Stimulated activated CD4-positive, alpha-beta T cell treated with anti-CD3 and anti-CD28 coated beads, Interleukin-15, amount 100 ng/mL, for 24 hours (primary cell): ENCODE measurements around the gene PRSS35.
"Not testable (repeated sequence)": the region's sequence is repeated elsewhere in the genome, so short reads cannot be mapped to it uniquely, and the experiment has no call there.

Experiments
- DNase-seq: peaks from one replicate; pipeline ENCODE4 v3.0.0-alpha.2; 2020

The PRSS35 gene, protein sequence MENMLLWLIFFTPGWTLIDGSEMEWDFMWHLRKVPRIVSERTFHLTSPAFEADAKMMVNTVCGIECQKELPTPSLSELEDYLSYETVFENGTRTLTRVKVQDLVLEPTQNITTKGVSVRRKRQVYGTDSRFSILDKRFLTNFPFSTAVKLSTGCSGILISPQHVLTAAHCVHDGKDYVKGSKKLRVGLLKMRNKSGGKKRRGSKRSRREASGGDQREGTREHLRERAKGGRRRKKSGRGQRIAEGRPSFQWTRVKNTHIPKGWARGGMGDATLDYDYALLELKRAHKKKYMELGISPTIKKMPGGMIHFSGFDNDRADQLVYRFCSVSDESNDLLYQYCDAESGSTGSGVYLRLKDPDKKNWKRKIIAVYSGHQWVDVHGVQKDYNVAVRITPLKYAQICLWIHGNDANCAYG

DNA sequence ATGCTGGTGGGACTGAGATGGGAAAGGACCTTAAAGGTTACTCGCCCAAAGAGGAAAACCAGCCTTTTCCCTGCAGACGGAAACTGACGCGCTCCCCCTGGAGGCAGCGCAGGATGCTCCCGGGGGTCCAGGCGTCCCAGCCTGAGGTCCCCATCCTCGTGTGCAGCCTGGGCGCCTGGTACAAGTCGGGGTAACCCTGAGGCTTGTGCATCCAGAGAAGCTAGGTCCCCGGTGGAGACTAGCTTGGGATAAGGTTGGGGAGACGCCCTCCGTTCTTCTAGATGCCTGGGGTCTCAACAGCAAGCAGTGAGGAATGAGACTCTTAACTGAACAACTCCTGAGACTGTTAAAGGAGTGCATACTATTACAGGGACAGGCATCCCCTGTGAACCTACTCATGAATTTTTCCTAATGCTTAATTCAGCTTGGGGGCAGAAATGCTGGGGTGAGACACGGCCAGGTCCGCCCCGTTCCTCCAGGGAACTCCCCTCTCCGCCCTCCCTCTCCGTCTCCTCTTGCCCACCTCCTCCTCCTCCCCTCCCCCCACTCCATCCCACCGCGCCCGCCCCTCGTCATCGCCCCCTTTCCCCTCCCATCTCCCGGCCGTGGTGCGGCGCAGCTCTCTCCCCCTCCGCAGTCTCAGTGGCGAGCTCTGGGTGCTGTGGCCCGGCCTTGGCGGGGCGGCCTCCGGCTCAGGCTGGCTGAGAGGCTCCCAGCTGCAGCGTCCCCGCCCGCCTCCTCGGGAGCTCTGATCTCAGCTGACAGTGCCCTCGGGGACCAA, at the start of gene PRSS35:
Gene PRSS35 (plus strand): TSS at position 634 of the 781 bp plus-strand sequence. CDS start 10,908 bp downstream, outside the sequence.
- DNase-seq, result peak; percentile 30

DNA sequence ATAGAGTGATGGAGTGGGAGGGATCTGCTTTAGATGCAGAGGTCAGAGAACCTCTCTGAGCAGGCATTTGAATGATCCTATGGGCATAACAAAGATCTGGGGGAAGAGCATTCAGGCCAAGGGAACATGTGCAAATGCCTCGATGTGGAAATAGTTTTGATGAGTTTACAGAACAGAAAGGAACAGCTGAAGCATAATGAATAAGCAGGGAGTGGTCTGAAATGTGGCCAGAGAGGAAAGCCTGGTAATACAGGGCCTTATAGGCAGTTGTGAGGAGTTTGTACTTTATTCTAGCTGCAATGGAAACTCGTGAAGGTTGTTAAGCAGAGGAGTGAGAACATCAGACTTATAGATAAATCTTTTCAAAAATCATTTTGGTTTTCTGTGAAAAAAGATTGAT, 48.4 kb upstream of the PRSS35 start:
- no peak for DNase-seq

DNA sequence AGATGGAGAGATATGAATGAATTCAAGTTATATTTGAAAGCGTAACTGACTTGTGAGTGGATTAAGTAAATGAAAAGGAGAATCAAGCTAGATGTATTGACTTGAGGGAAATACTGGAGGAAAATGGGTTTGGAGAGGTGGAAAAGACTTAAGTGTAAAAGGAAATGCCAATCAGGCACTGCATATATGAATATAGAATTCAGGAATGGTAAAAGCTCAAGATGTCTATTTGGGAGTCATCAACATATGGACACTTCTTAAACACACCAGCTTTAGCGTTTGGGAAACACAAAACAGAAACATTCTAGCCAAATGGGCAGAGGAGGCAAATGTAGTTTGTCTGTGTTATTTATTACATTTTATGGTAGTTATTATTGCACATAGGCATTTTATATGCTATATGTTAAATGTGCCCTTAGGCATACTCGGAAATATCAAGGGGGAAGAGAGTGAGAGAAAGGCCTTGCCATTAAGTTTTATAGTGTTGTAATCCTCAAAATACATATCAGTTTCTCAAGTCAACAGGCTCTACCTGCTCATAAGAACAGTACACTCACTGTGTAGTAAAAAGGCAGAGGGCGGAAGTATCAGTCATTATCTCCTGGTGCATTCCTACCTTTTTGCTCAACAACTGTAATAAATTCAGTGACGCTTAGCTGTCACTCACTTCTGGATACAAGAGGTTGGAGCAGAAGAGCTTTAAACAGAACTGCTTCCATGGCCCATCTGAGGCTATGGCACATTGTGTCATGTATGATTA, 47.8 kb upstream of the PRSS35 start:
- no peak for DNase-seq

DNA sequence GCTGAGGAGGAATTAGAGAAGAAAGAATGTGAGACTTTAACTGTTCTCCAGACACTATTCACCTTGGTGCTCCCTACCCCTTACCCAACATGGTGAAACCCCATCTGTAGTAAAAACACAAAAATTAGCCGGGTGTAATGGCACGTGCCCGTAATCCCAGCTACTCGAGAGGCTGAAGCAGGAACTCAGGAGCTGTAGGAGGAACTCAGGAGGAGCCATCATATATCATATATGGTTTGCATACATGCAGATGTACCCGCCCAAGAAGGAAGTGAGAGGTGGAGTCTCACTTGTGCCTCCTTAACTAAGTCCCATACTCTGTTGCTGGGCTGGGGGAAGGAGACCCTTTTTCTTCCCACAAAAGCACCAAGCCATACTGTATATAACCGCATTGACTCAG, 46.0 kb upstream of the PRSS35 start:
- no peak for DNase-seq

- DNase-seq, result no peak
Measured at GRCh38 chr6:83467620-83468036, 44.7 kb upstream of the PRSS35 start.

DNA sequence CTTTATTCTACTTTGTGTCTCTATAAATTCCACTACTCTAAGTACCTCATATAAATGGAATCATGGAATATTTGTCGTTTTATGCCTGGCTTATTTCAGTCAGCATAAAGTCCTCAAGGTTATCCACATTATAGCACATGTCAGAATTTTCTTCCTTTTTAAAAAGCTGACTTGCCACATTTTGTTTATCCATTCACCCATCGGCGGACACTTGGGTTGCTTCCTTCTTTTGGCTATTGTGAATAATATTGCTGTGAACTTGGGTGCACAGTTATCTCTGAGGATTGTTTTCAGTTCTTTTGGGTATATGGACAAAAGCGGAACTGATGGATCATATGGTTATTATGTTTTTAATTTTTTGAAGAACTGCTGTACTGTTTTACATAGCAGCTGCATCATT, 42.3 kb upstream of the PRSS35 start:
- no peak for DNase-seq

DNA sequence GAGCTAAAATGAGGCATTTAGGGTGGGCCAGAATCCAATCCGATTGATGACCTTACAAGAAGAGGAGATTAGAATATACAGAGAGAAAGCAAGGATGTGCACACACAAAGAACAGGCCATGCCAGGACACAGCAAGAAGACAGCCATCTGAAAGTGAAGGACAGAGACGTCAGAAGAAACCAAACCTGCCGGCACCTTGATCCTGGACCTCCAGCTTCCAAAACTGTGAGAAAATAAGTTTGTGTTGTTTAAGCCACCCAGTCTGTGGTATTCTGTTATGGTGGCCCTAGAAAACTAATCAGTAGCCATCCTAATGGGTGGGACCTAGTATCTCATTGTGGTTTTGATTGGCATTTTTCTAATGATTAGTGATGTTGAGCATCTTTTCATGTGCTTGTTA, 41.7 kb upstream of the PRSS35 start:
- no peak for DNase-seq

GRCh38 chr6:83472767-83473166, 39.6 kb upstream of the PRSS35 start:
- DNase-seq, result no peak

- no peak for DNase-seq
Measured at GRCh38 chr6:83474309-83474708, 38.0 kb upstream of the PRSS35 start.

GRCh38 chr6:83476971-83477370, 35.4 kb upstream of the PRSS35 start:
- DNase-seq, result no peak

DNA sequence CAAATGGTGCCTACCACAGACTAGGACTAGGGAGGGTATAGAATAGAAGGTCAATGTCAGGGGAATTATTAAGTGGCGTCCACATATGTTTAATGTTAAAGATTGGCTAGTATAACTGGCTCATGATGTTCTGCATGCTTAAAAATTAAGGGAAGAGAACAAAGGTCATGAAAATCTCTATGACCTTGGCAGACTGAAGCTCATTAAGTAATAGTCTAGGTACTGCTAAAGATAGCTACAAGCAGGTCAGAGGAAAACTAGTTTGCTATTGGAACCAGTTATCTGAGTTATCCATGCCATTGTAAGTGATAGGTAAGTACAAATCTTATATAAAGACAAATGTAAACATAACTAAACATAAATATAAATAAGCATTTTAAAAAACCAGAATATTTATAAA, 32.9 kb upstream of the PRSS35 start:
- DNase-seq, result no peak

DNA sequence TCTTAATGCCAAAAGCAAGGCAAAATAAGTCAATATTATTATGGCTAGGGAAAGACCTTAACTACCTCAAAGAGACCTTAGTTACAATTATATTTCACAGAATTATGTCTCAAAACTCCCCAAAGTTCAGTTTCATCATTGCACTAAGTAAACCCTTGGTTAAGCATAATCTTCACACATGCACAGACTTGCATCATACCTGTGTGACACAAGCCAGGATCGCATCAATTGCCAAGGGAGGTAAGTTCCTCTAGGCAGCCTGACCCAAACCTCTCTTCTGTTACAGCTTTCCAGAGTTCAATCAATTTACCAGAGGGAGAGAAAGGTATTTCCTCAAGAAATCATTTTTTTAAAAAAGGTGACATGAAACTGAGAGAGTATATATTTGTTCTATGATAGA, 31.9 kb upstream of the PRSS35 start:
- DNase-seq, result no peak

DNA sequence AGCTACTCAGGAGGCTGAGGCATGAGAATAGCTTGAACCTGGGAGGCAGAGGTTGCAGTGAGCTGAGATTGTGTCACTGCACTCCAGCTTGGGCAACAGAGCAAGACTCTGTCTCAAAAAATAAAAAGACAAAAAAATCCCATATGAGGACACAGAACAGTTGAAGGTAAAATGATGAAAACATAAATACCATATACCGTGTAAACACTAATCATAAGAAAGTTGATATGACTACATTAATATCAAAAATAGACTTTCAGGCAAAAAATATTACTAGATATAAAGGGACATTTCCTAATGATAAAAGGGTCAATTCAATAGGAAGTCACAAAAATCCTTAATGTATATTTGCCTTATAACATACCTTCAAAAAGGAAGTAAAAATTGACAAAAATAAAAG, 30.4 kb upstream of the PRSS35 start:
- not testable (repeated sequence) for DNase-seq

GRCh38 chr6:83488448-83488847, 23.9 kb upstream of the PRSS35 start:
- DNase-seq, result no peak

DNA sequence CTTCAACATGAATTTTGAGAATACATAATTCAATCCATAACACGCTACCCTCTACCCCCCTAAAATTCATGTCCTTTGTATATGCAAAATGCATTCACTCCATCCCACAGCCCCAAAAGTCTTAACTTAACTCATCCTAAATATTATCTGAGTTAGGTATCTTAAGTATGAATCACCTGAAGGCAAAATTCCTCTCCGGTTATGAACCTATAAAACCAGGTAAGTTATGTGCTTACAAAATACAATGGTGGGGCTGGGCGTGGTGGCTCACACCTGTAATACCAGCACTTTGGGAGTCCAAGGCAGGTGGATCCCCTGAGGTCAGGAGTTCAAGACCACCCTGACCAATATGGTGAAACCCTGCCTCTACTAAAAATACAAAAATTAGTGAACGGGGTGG, 23.5 kb upstream of the PRSS35 start:
- no peak for DNase-seq

GRCh38 chr6:83490217-83490807, 22.0 kb upstream of the PRSS35 start:
- no peak for DNase-seq

DNA sequence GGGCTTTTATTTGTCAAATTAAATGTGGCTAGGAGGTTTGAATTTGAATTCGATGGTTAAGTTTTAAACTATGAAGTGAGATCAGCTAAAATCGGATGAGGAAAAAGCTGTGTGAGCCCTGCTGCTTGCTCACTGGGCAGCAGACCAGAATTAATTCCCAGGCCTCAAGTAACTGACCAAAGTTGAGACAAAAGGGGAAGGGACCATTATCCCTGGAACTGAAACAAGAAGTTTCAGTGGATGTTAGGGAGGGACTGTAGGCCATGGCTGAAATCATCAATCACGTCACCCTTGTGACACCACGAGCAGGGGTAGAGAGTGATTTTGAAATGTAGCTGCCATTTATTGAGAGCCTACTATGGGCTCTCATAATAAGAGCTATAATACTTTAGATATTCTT, 7.0 kb upstream of the PRSS35 start:
- no peak for DNase-seq

- no peak for DNase-seq
Measured at GRCh38 chr6:83509441-83509840, 2.9 kb upstream of the PRSS35 start.

GRCh38 chr6:83510791-83511190, 1.5 kb upstream of the PRSS35 start:
- no peak for DNase-seq

DNA sequence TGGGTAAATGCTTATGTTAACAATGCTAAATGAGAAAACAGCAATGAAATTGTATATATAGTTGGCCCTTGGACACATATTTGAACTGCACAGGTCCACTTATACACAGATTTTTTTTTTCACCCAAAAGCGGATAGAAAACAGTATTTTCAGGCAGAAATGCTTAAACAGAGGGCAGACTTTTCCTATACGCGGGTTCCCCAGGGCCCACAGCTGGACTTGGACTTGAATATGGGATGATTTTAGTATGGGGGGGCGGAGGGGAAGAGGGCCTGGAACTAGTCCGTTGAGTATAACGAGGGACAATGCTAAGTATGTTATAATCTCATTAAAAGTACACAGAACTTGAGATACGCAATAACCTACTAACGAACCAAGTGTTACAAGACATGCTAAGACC, 1.1 kb upstream of the PRSS35 start:
- DNase-seq, result no peak

DNA sequence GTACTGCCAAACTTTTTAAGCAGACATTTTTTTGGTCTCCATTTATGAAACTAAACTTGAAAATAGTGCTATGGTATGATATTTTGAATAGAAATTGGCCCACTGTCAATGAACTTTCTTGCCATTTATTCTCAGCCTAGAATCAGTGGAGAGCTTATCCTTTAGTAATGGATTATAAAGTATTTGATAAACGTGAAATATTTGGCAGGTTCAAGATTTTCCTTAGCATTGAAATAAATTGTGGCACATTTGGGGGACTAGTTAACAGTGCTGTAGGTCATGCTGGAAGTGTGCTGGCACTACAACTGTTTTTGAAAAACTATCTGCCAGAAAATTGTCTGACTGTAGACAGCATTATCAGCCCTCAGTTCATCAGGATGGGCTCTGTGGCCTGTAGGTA, 2.1 kb downstream of the PRSS35 start:
- no peak for DNase-seq

DNA sequence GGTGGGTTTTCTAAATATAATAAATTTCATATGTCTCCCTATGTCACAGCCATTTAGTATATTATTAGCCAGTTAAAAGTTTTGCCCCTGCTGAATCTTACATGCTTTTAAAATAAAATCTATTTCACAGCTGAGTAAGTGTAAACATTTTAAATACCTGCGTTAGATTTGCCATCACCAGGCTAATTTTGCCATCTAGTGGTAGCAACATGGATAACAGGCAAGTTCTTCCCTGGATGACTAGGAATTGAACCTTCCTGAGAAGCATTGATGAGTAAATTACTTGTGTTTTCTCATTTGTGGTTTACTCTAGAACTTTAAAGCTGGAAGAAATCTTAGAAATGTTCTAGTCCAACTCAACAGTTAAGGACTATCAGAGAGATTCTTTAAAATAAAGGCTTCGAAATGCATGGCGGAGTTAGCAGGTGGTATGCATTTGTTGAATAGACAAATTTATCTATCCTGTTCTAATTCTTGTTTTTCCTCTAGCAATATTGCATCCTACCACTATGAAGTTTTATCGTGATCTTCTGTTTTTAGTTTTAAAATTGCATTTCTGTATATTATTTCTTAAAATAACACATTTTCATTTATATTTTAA, 2.6 kb downstream of the PRSS35 start:
- peak; percentile 15 for DNase-seq

DNA sequence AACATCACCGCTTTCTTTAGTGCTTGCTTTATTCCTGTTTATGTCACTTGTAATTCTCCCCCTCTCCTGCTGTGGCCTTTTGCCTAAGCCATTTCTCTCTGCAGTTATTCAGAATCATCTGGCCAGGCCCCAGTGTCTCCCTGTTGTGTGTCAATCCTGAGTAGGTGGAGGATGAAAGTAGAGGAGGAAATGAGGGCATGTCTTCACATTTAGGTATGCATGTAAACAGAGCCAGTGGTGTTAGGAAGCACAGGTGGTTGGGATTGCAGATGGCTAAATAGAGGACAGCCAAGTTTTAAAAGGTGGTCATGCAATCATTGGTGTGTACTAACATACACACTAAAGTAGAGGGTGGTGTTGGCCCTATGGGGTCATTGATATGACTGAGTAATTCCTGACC, 5.2 kb downstream of the PRSS35 start:
- no peak for DNase-seq
